OCI-LY1 (cell line): Measurements from ENCODE around the gene SCPEP1.

Source experiments
- EZH2 ChIP-seq: fragments of 200-600 bp; sonication (generic), shearing (Covaris generic); IDR thresholded peaks from 2 replicates; pipeline ENCODE4 v1.8.0; 2017; ENCODE audit warnings: borderline replicate concordance, mixed run types, mild to moderate bottlenecking, antibody characterized with exemption, low read length, moderate library complexity, mixed read lengths
- TF ChIP-seq, protein P1 (sequence below): fragments of 200-600 bp; sonication (generic), shearing (Covaris generic); IDR thresholded peaks from 2 replicates; pipeline ENCODE4 v1.5.1; 2017; ENCODE audit warnings: mild to moderate bottlenecking, antibody characterized with exemption, low read length, moderate library complexity, mixed read lengths

DNA sequence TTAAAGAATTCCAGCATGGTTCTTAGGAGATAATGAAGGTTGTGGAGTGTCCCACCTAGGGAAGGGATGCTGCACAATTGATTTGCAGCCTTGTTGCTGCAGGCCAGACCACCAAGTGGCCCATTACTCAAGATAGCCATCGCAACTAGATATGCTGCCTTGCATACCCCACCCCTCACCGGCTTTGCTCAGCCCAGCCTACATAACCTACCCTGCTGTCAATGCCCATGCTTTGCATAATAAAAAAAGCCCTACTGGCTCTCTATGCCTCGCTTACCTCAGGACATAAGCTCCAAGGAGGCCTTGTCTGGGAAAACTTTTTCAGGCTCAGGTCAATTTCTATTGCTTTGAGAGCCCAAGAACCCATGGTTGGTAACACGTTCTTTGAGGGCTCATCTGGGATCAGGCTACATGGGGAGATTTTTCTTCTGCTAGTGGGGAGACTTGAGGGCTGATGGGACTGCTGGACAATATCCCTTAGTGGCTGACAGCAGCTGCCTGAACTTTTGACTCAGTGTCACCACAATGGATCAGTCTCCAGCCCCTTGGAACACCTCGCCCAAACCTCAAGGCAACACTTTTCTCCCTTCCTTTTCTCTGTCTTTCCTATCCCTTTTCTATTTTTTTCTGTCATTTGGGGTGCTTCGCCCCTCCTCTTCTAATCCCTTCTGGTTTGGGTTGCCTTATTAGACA lies 38.3 kb downstream of the SCPEP1 start:
- TF ChIP-seq, protein P1, sequence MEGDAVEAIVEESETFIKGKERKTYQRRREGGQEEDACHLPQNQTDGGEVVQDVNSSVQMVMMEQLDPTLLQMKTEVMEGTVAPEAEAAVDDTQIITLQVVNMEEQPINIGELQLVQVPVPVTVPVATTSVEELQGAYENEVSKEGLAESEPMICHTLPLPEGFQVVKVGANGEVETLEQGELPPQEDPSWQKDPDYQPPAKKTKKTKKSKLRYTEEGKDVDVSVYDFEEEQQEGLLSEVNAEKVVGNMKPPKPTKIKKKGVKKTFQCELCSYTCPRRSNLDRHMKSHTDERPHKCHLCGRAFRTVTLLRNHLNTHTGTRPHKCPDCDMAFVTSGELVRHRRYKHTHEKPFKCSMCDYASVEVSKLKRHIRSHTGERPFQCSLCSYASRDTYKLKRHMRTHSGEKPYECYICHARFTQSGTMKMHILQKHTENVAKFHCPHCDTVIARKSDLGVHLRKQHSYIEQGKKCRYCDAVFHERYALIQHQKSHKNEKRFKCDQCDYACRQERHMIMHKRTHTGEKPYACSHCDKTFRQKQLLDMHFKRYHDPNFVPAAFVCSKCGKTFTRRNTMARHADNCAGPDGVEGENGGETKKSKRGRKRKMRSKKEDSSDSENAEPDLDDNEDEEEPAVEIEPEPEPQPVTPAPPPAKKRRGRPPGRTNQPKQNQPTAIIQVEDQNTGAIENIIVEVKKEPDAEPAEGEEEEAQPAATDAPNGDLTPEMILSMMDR, result no peak
- no peak for TF ChIP-seq EZH2
